Measurements from ENCODE around the gene RELL1. TPM values are rescaled to one million over a fixed set of nuclear protein-coding genes. Genes with fewer than 3 reads are reported as not detected.

The RELL1 gene
- total and polyA plus RNA-seq, 8 donors = 1.3 to 113 (median 15.8) TPM

DNA sequence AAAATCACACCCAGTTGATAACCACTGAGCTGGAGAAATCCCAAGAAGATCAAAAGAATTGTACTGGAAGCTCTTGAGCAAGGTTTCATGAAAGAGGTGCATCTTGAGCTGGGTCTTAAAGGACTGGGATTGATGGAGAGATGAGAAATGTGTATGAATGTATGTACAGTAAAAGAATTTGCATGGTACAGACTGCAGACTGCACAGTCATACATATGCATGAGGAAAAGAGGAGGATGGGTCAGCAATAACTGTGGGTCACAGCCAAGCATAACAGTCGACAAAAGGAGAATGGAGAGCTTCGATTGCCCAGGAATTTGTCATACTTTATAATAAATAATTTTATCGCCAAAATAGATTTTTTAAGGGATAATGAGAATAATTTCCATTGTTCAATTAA lies 4.8 kb upstream of the RELL1 start:
- intact Hi-C loops (cut with DNase I; ENCODE audit: low total_unique reads) = no loop called here
- peaks cover 6 to 15% (median 8%) of the 10 kb centered on the region in 4 donors for H3K4me1 ChIP-seq
- no peaks in the 10 kb centered on the region for H3K27me3 ChIP-seq
- no peak overlapping the region for H3K4me3 ChIP-seq
- no peak for DNase-seq
- no peaks in the 10 kb centered on the region for H3K36me3 ChIP-seq
- no peak overlapping the region for H3K27ac ChIP-seq
- 88 to 95% (median 94%) methylated on average over 3 of the region's 3 CpGs for WGBS, 5 donors
- H3K9me3 ChIP-seq = no peaks in the 10 kb centered on the region
- TF ChIP-seq EP300 (IDR thresholded peaks at IDR 0.05) (no peak), POLR2AphosphoS5 (IDR thresholded peaks at IDR 0.05) (no peak), POLR2A (IDR thresholded peaks at IDR 0.05) (no peak)
- TF ChIP-seq, protein P1, sequence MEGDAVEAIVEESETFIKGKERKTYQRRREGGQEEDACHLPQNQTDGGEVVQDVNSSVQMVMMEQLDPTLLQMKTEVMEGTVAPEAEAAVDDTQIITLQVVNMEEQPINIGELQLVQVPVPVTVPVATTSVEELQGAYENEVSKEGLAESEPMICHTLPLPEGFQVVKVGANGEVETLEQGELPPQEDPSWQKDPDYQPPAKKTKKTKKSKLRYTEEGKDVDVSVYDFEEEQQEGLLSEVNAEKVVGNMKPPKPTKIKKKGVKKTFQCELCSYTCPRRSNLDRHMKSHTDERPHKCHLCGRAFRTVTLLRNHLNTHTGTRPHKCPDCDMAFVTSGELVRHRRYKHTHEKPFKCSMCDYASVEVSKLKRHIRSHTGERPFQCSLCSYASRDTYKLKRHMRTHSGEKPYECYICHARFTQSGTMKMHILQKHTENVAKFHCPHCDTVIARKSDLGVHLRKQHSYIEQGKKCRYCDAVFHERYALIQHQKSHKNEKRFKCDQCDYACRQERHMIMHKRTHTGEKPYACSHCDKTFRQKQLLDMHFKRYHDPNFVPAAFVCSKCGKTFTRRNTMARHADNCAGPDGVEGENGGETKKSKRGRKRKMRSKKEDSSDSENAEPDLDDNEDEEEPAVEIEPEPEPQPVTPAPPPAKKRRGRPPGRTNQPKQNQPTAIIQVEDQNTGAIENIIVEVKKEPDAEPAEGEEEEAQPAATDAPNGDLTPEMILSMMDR (IDR thresholded peaks at IDR 0.05) = no peak

DNA sequence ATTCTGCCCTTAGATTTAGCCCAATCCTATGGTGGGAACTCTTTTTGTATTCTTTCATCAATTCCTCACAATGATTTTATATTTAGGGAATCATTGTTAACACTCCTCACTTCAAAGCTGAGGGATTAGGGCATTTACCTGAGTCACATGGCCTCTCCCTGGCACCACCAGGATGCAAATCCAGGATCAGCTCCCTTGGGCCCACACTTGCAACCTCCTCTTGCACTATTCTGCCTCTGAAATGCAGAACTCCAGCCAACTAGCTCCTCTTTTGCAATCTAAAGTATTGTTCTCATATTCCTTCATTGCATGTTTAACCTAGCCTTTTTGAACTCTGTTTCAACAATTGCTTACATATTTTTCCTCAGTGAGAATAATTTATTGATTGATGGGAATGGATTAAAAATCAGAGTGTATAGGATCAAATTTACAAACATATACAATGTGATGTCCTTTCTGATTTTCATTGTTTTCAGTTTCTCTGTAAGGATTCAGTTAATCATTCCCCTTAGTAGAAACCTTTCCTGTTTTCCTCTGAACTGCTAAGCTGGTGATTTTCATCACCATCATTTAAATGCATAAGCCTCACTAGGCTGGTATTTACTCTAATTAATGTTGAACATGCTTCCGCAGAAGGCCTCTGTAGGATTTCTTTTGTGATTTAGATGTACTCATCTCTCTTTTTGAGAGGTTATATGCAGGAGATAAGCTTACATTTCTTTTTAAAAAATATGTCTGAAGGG lies 3.3 kb upstream of the RELL1 start:
- no peak for DNase-seq
- 76 to 100% (median 81%) methylated on average over 1 of the region's 1 CpG for WGBS, 5 donors
- TF ChIP-seq EP300 (IDR thresholded peaks at IDR 0.05) (no peak), POLR2AphosphoS5 (IDR thresholded peaks at IDR 0.05) (no peak), POLR2A (IDR thresholded peaks at IDR 0.05) (no peak)
- TF ChIP-seq, protein P1 (IDR thresholded peaks at IDR 0.05) = no peak

DNA sequence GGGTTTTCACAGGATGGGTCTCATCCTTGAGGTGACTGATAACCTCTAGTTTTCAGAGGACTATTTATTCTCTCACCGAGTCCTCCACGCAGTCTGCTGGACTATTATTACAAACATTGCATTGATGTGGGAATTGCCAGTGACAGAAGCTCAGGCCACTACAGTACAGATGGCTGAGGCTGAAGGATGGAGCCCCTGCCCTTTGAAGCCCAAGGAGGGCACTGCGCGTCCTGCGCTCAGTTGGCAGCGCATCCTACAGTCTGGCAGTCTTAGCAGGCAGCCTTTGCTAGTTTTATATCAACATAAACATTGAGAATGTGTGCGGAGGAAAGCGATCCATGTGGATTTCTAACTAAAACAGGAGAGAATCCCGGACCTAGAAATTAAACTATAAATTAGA lies 1.5 kb upstream of the RELL1 start:
- DNase-seq = no peak
- WGBS, 5 donors = 76 to 85% (median 81%) methylated on average over 9 of the region's 9 CpGs
- Histone ChIP-seq H3K9me3 (no peaks in the 10 kb centered on the region), H3K27me3 (no peaks in the 10 kb centered on the region), H3K4me1 (peaks cover 16 to 40% (median 33%) of the 10 kb centered on the region in 4 donors), H3K36me3 (no peaks in the 10 kb centered on the region), H3K4me3 (no peak overlapping the region), H3K27ac (peak overlapping the region in 2 of 5 donors; percentile 97 to 98)
- TF ChIP-seq, protein P1 (IDR thresholded peaks at IDR 0.05) = no peak
- TF ChIP-seq POLR2AphosphoS5 (IDR thresholded peaks at IDR 0.05) = no peak
- no peak for TF ChIP-seq POLR2A (IDR thresholded peaks at IDR 0.05)
- no peak for TF ChIP-seq EP300 (IDR thresholded peaks at IDR 0.05)
- intact Hi-C loops (cut with DNase I; ENCODE audit: low total_unique reads) = loop anchor here (10.0 kb wide), 1 partner anchor 83 kb away; no protein-coding TSS in a partner anchor

More for the DNA sequence above, 3.3 kb upstream of the RELL1 start:
- intact Hi-C loops (cut with DNase I; ENCODE audit: low total_unique reads) = loop anchor here (10.0 kb wide), 1 partner anchor 85 kb away; no protein-coding TSS in a partner anchor
- Histone ChIP-seq H3K27me3 (no peaks in the 10 kb centered on the region), H3K4me1 (peaks cover 12 to 22% (median 16%) of the 10 kb centered on the region in 4 donors), H3K36me3 (no peaks in the 10 kb centered on the region), H3K4me3 (no peak overlapping the region), H3K27ac (no peak overlapping the region), H3K9me3 (no peaks in the 10 kb centered on the region)

DNA sequence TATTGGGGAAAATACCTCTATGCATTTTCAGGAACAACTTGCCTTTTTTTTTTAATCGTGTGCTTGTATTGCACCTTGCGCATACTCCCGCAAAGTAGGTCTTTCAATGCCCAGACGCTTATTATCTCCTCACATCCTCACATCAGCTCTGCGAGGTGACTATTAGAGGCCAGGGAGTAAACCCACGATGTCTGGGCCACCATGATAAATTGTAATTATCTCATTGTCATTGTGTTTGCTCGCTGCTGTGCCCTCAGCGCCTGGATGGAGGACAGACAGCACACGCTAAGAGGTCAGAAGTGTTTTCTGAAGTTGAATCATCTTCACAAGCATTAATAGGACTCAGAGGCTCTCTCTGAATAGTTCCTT lies 1.0 kb upstream of the RELL1 start:
- peak in 1 of 2 donors; percentile 33 for DNase-seq
- H3K4me1 ChIP-seq = peaks cover 18 to 45% (median 38%) of the 10 kb centered on the region in 4 donors
- 32 to 42% (median 37%) methylated on average over 9 of the region's 9 CpGs for WGBS, 5 donors
- H3K9me3 ChIP-seq = no peaks in the 10 kb centered on the region
- intact Hi-C loops (cut with DNase I; ENCODE audit: low total_unique reads) = loop anchor here (10.0 kb wide), 1 partner anchor 82 kb away; no protein-coding TSS in a partner anchor
- no peaks in the 10 kb centered on the region for H3K27me3 ChIP-seq
- H3K36me3 ChIP-seq = no peaks in the 10 kb centered on the region
- peak overlapping the region in 4 of 5 donors; percentile 86 to 99 (median 98) for H3K27ac ChIP-seq
- TF ChIP-seq EP300 (IDR thresholded peaks at IDR 0.05) (no peak), POLR2A (IDR thresholded peaks at IDR 0.05) (no peak), POLR2AphosphoS5 (IDR thresholded peaks at IDR 0.05) (no peak)
- TF ChIP-seq, protein P1 (IDR thresholded peaks at IDR 0.05) = no peak
- peak overlapping the region; percentile 65 to 97 (median 82) for H3K4me3 ChIP-seq

Measured in stomach (tissue), 9 donors.